Osteoblast (primary cell): ENCODE measurements around the gene PRLR. TPM values are rescaled to one million over a fixed set of nuclear protein-coding genes. Genes with fewer than 3 reads are reported as not detected.

Experiments used
- DNase-seq: peaks from one replicate; pipeline ENCODE4 v3.0.0; 2011; ENCODE audit warnings: low spot score, mixed read lengths; ENCODE audit not compliant: insufficient read length; ENCODE audit errors: missing footprints
- H2AFZ ChIP-seq: 2 replicates; pipeline ENCODE4 v1.6.0; 2011; ENCODE audit warnings: mild to moderate bottlenecking, low read length
- H3K27ac ChIP-seq: 2 replicates; pipeline ENCODE4 v1.5.1; 2011; ENCODE audit warnings: mild to moderate bottlenecking, low read depth, low read length, moderate library complexity
- H3K27me3 ChIP-seq: 2 replicates; pipeline ENCODE4 v1.6.0; 2012; ENCODE audit warnings: mild to moderate bottlenecking, control low read depth, inconsistent platforms, low read length, moderate library complexity; ENCODE audit not compliant: insufficient read depth
- H3K36me3 ChIP-seq: 2 replicates; pipeline ENCODE4 v1.5.1; 2011; ENCODE audit warnings: mild to moderate bottlenecking, low read length, control low read depth, moderate library complexity; ENCODE audit not compliant: insufficient read depth
- H3K4me1 ChIP-seq: 2 replicates; pipeline ENCODE4 v1.5.1; 2011; ENCODE audit warnings: mild to moderate bottlenecking, low read length, control low read depth, moderate library complexity; ENCODE audit not compliant: insufficient read depth
- H3K4me2 ChIP-seq: 2 replicates; pipeline ENCODE4 v1.6.0; 2011; ENCODE audit warnings: mild to moderate bottlenecking, low read length; ENCODE audit not compliant: insufficient read depth
- H3K4me3 ChIP-seq: fragments of 200-600 bp; sonication (generic); 3 replicates; pipeline ENCODE4 v1.5.1; 2012; ENCODE audit warnings: mild to moderate bottlenecking, low read length, inconsistent platforms; ENCODE audit not compliant: insufficient read depth
- H3K79me2 ChIP-seq: 2 replicates; pipeline ENCODE4 v1.6.0; 2012; ENCODE audit warnings: mild to moderate bottlenecking, low read length, control low read depth, inconsistent platforms; ENCODE audit not compliant: insufficient read depth
- H3K9me3 ChIP-seq: 2 replicates; pipeline ENCODE4 v1.5.1; 2011; ENCODE audit warnings: low read depth, low read length, control low read depth
- H4K20me1 ChIP-seq: 2 replicates; pipeline ENCODE4 v1.6.0; 2012; ENCODE audit warnings: mild to moderate bottlenecking, low read length, control low read depth; ENCODE audit not compliant: insufficient read depth
- CTCF ChIP-seq: IDR thresholded peaks from 2 replicates; pipeline ENCODE4 v1.5.1; 2011; ENCODE audit warnings: mild to moderate bottlenecking, low read depth, low read length, moderate library complexity; ENCODE audit errors: extremely low read depth
- total RNA-seq: library from RNA; depleted of rRNA; stranded (reverse); fragments of >200 nt; gene quantifications from 2 replicates; pipeline ENCODE4 v1.2.3, GENCODE V29; 2012

The PRLR gene
- total RNA-seq, 1 donor: under 0.01 TPM

- peak; percentile 52 for TF ChIP-seq CTCF
- Histone ChIP-seq H3K9me3 (no peaks in the 10 kb centered on the region), H3K36me3 (no peaks in the 10 kb centered on the region), H3K4me3 (no peak overlapping the region), H3K79me2 (no peaks in the 10 kb centered on the region), H3K27ac (no peak overlapping the region), H3K4me2 (no peak overlapping the region), H3K4me1 (no peaks in the 10 kb centered on the region), H2AFZ (no peak overlapping the region), H3K27me3 (peaks cover 11% of the 10 kb centered on the region), H4K20me1 (no peaks in the 10 kb centered on the region)
- no peak for DNase-seq
Observed at GRCh38 chr5:35166043-35166442, 64.2 kb downstream of the PRLR start.

- no peak overlapping the region for H3K4me3 ChIP-seq
Observed at GRCh38 chr5:35164860-35165542, 65.3 kb downstream of the PRLR start.

GRCh38 chr5:35163710-35164033 is 66.6 kb downstream of the PRLR start:
- H3K36me3 ChIP-seq: no peaks in the 10 kb centered on the region
- H2AFZ ChIP-seq: no peak overlapping the region
- peaks cover 11% of the 10 kb centered on the region for H3K27me3 ChIP-seq
- H4K20me1 ChIP-seq: no peaks in the 10 kb centered on the region
- no peak overlapping the region for H3K4me3 ChIP-seq
- no peaks in the 10 kb centered on the region for H3K79me2 ChIP-seq
- TF ChIP-seq CTCF: no peak
- H3K4me2 ChIP-seq: no peak overlapping the region
- H3K4me1 ChIP-seq: no peaks in the 10 kb centered on the region
- no peaks in the 10 kb centered on the region for H3K9me3 ChIP-seq
- H3K27ac ChIP-seq: no peak overlapping the region
- no peak for DNase-seq

More at GRCh38 chr5:35164860-35165542, 65.3 kb downstream of the PRLR start:
- Histone ChIP-seq H3K27ac (no peak overlapping the region), H3K27me3 (peaks cover 11% of the 10 kb centered on the region), H3K4me1 (no peaks in the 10 kb centered on the region), H3K36me3 (no peaks in the 10 kb centered on the region), H4K20me1 (no peaks in the 10 kb centered on the region), H3K4me2 (no peak overlapping the region), H3K9me3 (no peaks in the 10 kb centered on the region), H3K79me2 (no peaks in the 10 kb centered on the region), H2AFZ (no peak overlapping the region)
- TF ChIP-seq CTCF: no peak
- DNase-seq: no peak

- Histone ChIP-seq H3K9me3 (no peaks in the 10 kb centered on the region), H3K27ac (no peak overlapping the region), H3K4me1 (no peaks in the 10 kb centered on the region), H2AFZ (no peak overlapping the region), H3K27me3 (peaks cover 11% of the 10 kb centered on the region), H3K4me3 (no peak overlapping the region), H3K79me2 (no peaks in the 10 kb centered on the region), H3K36me3 (no peaks in the 10 kb centered on the region), H3K4me2 (no peak overlapping the region), H4K20me1 (no peaks in the 10 kb centered on the region)
- DNase-seq: no peak
- no peak for TF ChIP-seq CTCF
Observed at GRCh38 chr5:35162848-35163709, 67.2 kb downstream of the PRLR start.
